Head of caudate nucleus (tissue), 42 donors: Measurements from ENCODE around the gene URI1.
"Not testable (repeated sequence)": the region's sequence is repeated elsewhere in the genome, so short reads cannot be mapped to it uniquely, and the experiment has no call there.

ENCODE experiments used
- DNase-seq, 42 donors: peaks; one replicate each; pipeline versions ENCODE4 v3.0.0 to v3.0.0-alpha.2; 2020 to 2021; ENCODE audit warnings: mixed read lengths in 7 of 42
- intact Hi-C: fragments of 100-400 bp; cut with DNase I; formaldehyde crosslinking; loops from one replicate; pipeline ENCODE4 v1.15.0; 2022

URI1 gene

DNA sequence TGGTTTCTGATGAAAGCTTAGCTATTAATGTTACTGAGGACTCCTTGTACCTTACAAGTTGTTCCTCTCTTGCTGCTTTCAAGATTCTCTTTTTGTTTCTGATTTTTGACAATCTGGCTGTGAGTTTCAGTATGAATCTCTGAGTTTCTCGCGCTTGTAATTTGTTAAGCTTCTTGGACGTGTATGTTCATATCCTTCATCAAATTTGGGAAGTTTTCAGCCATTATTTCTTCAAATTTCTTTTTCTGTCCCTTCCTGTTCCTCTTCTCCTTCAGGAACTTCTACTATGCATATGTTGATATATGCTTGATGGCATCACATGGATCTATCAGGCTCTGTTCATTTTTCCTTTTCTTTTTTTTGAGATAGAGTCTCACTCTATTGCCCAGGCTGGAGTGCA lies 5.6 kb upstream of the URI1 start:
- intact Hi-C loops = no loop called here
- DNase-seq = peak in 1 of 42 donors; percentile 7

GRCh38 chr19:29939628-29940027 lies 2.4 kb upstream of the URI1 start:
- DNase-seq = peak in 1 of 42 donors; percentile 17
- intact Hi-C loops = loop anchor here (10.0 kb wide), 1 partner anchor 125 kb away; the partner anchor contains the start of gene CCNE1

GRCh38 chr19:29940971-29941585 lies 961 bp upstream of the URI1 start:
- DNase-seq = peak in 1 of 42 donors; percentile 25
- intact Hi-C loops = loop anchor here (10.0 kb wide), 1 partner anchor 126 kb away; the partner anchor contains the start of gene CCNE1

DNA sequence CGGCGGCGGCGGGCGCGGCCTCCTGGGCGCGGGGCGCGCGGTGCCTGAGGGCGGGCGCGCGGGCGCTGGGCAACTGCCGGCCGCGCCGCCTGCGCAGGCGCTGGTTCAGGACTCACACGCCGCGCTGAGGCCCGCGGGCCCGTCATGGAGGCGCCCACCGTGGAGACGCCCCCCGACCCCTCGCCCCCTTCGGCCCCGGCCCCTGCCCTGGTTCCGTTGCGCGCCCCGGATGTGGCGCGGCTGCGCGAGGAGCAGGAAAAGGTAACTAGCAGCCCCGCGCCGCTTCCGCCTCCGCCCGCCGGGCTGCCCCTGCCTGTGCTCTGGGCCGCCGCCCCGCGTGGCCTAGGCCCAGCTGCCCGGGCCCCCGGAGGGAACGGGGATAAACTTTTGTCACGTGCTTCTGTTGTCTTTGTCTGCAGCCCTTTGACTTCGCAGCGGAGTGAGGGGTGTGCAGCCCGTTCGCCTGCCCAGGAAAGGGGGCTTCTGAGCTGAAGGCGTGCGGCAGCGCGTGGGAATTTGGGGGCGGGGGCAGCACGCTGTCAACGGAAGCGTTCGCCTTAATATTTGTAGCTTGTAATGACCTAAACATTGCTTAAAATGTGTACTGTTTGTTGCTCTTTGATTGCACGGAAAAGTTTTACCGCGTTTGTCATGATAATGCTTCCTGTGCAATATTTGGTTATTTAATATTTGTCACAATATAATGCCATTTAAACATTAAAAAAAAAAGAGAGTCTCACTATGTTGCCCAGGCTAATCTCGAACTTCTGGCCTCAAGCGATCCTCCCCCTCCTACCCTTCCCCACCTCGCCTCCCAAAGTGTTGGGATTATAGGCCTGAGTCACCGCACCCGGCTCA lies 594 bp downstream of the URI1 start:
- peak; percentile 2 to 80 (median 61) for DNase-seq
- intact Hi-C loops = loop anchor here (10.0 kb wide), 1 partner anchor 128 kb away; the partner anchor contains the start of gene CCNE1

DNA sequence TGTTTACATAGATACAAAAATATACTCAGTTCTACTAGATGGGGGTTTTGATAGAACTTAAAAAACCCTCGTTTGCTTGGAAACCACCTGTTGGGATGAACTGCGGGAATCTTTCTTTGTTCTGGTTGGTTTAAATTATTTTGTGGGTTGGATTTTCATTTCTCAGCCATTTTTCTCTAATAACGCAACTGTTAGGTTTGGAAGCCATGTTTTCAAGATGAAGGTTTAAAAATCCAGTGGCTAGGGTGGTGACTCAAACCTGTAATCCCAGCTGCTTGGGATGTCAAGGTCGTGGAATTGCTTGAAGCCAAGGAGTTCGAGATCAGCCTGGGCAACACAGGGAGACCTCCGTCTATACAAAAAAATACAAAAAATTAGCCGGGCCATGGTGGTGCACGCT lies 1.6 kb downstream of the URI1 start:
- no peak for DNase-seq
- intact Hi-C loops = loop anchor here (10.0 kb wide), 1 partner anchor 129 kb away; the partner anchor contains the start of gene CCNE1

GRCh38 chr19:29944390-29945012 lies 2.5 kb downstream of the URI1 start:
- DNase-seq = no peak
- intact Hi-C loops = loop anchor here (10.0 kb wide), 1 partner anchor 130 kb away; the partner anchor contains the start of gene CCNE1

DNA sequence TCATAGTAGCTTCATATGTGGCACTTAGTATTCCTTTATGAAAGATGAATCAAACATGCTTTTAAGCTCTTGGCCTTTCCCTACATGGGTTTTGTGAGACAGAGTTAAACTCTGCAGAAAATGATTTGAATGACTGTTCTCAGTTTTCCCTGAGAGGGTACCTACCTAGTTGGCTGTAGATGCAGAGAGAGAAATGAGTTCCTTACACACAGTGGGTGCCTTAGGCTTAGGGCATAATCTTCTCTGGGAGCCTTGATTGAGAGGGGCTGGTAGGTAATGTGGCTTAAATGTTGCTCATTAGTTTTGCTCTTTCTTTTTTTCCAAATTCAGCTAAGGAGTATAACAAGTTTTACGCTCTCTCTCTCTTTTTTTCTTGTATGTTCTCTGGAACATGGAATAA lies 3.0 kb downstream of the URI1 start:
- intact Hi-C loops = loop anchor here (10.0 kb wide), 1 partner anchor 130 kb away; the partner anchor contains the start of gene CCNE1

DNA sequence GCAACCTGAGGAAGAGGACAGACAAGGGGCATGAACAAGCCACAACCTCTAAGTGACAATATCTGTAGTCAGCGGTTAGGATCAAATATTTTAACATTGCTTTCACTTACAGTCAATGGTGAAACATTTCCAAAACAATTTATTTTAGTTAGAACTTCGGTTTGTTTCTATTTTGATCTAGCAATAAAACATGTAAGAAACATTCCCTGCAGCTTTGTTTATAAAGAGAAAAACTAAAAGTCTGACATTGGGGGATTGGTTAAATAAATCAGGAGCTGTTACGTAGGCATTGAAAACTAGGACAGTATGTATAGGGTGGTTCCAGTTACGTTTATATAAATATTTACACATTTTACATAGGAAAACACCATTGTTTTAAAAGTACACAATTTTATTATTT lies 3.4 kb downstream of the URI1 start:
- intact Hi-C loops = loop anchor here (10.0 kb wide), 1 partner anchor 131 kb away; the partner anchor contains the start of gene CCNE1
- DNase-seq = no peak

More for the DNA sequence above, 3.0 kb downstream of the URI1 start:
- DNase-seq = no peak

GRCh38 chr19:29946645-29947044 lies 4.6 kb downstream of the URI1 start:
- DNase-seq = no peak
- intact Hi-C loops = loop anchor here (10.0 kb wide), 1 partner anchor 132 kb away; the partner anchor contains the start of gene CCNE1

DNA sequence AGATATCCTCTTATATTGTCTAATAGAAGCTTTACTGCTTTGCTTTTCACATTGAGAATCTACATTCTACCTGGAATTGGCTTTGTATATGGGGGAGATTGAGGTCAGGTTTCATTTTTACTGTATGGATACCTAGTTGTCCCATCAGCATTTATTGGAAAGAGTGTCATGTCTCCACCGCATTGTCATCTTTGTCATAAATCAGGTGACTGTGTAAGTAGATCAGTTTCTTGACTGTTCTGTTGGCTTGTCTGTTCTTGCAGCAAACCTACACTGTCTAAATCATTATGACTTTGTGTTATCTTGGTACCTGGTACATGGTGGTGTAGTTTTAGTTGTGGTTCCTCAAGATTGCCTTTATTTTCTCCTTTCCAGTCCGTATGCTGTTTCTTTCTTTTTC lies 5.8 kb downstream of the URI1 start:
- intact Hi-C loops = loop anchor here (10.0 kb wide), 1 partner anchor 133 kb away; the partner anchor contains the start of gene CCNE1
- no peak for DNase-seq

GRCh38 chr19:29948759-29949470 lies 6.9 kb downstream of the URI1 start:
- intact Hi-C loops = loop anchor here (10.0 kb wide), 1 partner anchor 134 kb away; the partner anchor contains the start of gene CCNE1
- not testable (repeated sequence) for DNase-seq

- intact Hi-C loops = no loop called here
- no peak for DNase-seq
Observed at GRCh38 chr19:29952177-29952576, 10.1 kb downstream of the URI1 start.

DNA sequence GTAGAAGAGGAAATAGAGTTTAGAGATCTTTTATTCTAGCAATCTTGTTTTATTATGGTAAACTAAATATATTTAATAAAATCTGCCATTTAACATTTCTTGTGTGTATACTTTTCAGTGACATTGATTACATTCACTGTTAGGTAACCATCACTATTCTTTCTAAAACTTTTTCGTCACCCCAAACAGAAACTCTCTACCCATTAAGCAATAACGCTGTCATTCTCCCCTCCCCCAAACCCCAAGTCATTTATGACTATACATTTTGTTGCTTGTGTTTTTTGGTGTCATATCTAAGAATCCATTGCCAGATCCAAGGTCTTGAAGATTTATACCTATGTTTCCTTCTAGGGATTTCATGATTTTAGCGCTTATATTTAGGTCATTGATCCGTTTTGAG lies 10.6 kb downstream of the URI1 start:
- intact Hi-C loops = no loop called here
- DNase-seq = no peak

DNA sequence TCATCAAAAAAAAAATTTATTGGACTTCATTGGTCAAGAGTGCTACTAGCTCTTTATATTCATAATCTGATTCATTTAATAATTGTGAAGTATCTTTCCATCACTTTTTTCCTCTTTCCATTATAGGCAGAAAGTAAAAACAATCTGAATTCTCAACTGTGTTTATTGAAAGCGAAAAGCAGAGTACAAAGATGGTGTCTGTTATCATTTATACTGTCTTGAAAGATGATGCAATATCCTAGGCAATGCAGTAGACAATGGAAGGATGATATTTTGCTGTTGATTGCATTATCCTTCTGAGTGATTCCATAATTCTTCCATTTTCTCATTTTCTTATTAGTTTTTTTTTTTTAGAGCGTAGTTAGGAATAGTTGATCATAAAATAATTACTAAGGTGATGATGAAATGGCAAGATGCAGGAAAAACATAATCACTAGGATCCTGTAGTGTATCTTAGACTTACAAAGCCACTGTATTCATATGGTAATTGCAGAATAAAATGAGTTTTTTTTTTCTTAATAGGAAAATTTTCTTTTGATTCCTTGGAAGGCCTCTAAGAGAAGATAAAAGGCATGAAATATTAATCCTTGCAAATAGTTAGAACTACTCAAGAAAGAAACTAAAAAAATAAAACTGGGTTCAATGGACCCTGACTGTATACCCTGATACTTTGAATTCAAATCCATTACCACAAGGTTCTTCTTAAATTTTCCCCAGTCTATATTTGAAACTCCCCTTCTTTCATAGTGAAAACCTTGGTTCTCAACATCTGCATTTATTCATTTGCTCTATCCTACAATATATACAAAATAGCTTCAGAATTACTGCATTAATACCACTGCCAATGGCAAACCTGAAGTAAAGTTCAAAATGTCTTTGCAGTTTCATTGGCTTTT lies 11.6 kb downstream of the URI1 start:
- intact Hi-C loops = no loop called here
- no peak for DNase-seq

DNA sequence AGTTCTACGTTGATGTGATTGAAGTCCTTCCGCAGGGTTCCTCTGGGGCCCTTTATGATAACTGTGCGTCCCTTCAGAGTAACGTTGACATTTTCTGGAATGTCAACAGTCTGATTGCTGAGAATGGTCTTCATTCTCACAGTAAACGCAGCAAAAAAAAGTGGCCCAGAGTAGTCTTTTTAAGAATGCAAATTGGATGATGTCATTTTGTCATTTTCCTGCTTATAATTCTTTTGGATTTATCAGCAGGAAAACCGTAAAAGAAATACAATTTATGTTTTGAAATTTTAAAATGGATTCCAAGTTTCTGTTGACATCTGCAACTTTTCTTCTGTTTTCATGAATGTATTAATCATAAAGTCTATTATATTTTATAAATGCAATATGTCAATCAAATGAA lies 14.8 kb downstream of the URI1 start:
- DNase-seq = no peak
- intact Hi-C loops = no loop called here

GRCh38 chr19:29961311-29961710 lies 19.3 kb downstream of the URI1 start:
- intact Hi-C loops = no loop called here
- DNase-seq = no peak

DNA sequence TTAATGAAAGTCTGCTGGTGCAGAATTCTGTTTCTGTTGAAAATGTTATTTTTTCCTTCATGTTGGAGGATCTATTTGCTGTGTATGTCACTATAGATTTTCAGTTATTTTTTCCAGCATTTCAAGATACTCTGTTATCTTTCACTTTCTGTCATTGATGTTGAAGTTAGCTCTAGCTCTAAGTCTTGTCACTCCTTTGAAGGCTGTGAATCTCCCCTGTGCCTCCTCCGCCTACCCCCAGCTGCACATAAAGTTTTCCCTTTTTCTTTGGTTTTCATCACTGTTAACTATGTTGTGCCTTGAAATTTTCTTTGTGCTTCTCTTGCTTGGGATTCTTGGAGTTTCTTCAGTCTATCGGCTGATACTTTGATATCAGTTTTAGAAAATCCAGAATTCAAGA lies 20.8 kb downstream of the URI1 start:
- no peak for DNase-seq
- intact Hi-C loops = no loop called here

DNA sequence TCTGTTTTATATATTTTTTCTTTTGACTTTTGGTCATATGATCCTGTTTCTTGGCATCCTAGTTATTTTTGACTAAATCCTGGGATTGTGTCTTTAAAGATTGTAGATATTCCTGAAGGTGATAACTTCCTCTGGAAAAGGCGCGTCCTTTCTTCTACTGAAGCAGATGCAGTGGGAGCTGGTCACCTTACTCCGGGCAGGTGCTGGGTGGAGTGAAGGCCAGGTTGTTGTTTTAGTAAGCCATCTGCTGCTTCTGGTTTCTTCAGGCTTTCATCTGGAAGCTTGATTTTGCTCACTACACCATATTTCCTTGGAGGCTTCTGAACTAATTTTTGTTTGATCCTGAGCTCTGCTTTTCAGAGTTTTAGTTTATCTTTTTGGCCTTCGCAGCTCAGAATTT lies 21.5 kb downstream of the URI1 start:
- intact Hi-C loops = no loop called here
- DNase-seq = no peak
